GM18868 (cell line): Measurements from ENCODE around the gene TFG.
A peak's percentile ranks its signal among the peaks of the same experiment; 100 is the strongest.

Experiments used
- ATAC-seq: cut with Tn5 transposase; IDR thresholded peaks from one replicate; pipeline ENCODE4 v1.9.1; 2021; ENCODE audit warnings: mild to moderate bottlenecking, moderate library complexity; ENCODE audit not compliant: unreplicated experiment

Gene TFG

DNA sequence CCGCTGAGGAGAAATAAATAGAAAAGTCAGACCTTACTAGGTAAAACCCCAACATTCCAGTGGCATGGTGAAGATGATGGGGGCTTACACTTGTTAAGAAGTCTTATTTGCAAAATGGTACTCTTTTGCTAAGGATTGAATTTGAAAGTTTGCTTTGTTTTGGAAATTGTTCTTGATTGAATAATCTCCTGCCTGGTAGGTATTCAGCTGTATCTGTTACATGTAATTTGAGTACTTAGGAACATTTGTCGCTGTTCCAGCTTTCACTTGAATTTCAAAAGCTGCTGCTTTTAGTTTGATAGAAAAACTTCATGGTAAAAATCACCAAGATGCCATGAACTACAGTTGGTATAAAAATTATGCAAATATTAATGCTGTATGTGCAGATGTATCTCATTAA, 44.6 kb downstream of the TFG start:
- ATAC-seq = no peak

DNA sequence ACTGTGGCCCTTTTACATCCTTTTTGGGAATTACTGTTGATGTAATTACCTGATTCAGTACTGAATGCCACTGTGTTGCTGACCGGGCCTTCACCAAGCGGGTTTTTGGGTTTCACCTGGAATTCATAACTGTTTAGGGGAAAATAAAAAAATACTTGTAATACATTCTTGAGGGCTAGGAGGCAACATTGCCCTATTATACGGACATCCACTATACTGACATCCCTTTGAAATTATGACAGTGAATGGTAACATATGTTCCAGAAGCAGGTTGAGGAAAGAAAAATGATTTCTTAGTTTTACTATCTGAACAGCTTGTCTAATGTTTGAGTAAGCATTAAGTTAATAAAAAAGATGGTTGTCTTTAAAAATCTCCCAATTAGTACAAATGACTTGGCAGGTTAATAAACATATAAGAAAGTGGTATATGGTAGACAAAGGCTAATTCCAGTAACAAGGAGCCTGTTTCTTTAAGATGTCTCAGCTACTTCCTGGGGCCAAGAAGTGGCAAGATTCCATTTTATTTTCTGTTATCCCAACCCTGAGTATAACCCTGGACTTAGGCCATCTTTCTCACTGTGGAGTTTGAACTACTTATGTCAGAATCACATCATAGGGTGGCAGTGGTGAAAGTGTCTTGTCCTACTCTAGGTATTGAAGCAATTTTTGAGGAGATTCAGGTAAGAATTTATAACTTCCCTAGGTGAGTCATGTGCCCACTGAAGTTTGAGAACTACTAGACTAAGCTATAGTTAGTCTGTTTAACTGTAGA, 45.5 kb downstream of the TFG start:
- no peak for ATAC-seq

DNA sequence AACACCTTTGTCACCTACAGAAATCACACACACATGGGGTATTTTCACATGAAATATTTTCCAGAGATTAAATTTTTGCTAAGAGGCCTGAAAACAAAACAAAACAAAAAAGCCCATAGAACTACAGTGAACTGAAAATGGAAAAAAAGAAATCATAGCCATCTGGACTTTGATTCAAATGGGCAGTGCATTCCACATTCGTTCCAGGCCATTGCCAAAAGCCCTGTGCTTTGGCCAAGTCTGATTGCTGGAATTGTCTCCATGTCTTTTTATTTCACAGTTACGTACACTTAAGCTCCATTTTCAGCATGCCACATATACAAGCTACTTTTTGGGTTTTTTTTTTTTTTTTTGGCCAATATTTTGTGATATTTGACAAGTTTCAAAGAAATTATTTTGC, 47.1 kb downstream of the TFG start:
- ATAC-seq = no peak

DNA sequence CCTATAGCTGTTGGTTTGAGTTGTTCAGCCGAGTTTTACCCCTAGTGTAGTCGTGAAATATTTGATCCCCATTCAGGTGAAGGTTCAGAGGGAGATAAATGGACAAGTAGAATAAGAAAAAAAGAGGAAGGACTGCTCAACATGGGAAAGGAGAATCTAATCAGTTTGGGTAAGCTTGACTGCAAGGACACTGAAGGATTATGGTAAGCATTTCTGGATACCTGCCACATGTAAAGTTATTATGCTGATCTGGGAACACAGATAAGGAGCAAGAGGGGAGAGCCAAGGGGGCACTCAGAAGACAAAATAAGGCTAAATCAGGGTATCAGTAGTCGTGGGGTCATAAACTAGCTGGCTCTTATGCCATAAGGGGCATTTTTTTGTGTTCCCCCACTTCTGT, 49.9 kb downstream of the TFG start:
- no peak for ATAC-seq

DNA sequence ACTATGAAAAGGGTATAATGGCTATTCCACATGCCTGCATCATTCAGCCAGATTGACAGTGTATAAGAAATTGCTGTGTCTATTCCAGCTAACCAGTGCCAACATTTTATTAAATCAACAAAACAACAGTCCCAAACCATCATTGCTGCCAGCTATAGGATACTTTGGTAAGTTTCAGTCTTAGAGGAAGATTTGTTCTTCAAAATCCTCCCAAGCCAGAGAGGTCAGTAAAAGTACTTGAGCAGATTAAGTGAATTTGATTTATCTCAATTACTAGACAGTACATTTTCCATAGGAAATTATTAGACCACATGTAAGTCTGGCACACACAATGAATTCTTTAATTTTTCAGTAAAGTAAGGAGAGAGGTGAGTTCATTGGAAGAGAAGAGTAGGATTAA, 50.7 kb downstream of the TFG start:
- no peak for ATAC-seq

DNA sequence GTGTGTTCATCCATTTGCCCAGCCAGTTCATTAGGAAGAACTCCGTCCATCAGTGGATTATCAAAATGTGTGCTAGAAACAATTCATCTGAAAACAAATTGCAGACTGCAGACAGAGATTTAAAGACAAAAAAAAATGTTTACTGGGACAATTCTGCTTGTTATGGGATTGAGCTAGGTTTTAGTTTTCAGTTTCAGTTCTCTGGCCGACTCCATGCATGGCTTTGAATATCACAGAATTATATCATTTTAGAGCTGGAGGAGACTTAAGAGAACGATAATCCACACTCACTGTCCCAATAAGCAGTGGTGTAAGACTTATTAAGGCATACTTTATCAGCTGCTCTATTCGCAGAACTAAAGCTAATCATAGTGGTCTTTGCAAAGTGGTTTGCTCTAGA, 51.1 kb downstream of the TFG start:
- ATAC-seq = no peak

DNA sequence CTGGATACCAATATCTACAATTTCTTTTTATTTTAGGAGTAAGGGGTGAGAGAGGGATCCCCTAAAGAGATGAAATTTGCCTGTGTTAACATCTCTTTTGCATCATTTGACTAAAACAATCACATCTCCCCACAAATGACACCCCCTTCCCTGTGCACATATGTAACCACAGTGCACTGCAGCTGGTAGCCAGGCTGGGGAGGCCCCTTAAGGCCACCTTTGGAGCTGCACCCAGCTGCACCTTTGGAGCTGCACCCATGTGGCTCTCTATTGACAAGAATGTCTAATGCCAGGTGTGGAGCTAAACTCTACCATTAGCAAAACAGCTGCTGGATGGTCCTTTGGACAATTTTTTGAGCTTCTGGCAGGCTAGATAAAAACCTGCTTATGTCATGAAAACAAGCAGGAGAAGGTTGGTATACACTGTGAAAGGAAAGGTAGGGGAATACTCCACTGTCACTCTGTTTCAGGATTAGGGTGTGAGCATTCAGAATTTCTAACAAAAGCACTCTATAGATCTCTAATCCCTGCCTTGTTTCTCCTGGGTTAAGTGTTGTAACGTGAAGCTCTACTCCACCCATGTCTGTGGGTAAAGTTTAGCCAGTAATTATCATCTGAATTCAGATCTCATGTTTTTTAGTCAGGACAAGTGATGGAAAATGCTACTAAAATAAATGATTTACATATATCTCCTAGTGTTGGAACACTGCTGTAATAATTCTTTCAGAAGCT, 52.1 kb downstream of the TFG start:
- peak; percentile 86 for ATAC-seq

DNA sequence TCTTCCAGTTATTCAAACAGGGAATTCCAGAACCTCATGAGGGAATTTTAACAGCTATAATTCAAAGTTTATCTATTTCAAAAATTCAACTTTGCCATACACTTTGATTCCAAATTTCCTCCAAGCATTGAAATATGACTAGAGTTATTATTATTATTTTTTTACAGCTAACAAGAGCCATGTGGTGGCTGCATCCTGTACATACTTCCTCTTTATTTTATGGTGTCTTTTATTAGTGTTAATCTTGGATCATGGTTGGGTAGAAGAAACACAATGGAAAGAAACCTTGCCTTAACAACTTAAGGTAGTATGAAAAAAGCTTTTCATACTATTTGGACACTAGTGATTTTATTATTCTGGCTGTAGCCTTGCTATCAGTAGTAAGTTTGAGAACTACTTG, 52.7 kb downstream of the TFG start:
- no peak for ATAC-seq

DNA sequence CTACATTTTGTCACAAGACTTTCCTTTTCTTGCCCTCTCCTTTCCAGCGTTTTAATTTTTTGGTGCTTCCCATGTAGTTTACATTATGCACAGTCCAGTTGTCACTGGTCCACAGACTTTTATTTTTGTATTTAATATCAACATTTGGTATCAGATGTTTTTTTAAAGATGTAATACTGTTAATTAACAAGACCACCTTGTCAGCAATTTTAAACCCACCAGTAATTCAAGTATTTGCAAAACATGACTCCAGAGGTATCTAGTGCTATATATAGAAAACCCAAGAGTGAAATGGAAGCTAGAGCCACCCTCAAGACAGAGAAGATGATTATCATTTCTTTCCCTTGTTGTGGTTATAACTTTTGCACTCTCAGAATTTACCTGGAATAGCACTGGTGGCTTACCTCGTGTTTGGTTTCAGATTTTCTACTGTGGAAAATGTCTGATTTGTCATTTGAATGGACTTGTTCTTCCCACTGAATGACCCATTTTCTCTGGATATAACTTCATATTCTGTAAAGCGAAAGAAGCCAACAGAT, 56.2 kb downstream of the TFG start:
- no peak for ATAC-seq

DNA sequence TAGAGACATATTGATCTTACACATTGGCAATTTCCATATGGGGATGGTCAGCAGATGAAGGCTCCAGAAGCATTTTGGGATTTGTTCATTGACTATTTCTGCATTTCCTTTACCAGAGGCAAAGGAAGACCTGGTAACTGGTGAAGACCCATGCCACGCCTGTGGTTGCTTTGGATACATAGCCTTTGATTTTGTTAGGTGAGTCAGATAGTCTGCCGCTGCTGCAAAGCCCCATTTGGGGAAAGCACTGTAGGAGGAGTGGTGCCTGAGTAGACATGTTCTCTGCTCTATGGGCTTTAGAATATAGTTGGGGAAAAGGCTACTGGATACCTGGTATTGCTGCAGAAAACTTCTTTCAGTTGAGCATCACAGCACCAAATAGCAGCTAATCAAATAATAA, 56.8 kb downstream of the TFG start:
- no peak for ATAC-seq

DNA sequence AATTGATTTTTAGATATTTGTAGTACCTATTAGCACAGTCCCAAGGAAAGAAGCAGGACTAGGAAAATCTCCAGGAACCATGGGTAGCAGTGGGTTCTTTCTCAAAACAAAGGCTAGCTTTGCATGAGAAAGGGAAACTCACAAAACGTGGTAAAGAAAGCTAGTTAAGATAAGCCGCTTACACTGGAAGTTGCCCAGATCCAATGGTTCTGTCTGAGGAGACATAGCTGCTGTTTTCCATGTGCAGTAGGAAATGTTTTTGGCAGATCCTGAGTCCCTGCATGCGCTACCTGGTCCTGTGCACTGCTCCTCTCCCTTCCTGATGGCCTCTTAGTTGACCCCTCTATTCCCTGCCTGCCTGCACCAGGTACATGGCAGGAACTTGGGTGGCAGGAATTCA, 60.4 kb downstream of the TFG start:
- no peak for ATAC-seq

DNA sequence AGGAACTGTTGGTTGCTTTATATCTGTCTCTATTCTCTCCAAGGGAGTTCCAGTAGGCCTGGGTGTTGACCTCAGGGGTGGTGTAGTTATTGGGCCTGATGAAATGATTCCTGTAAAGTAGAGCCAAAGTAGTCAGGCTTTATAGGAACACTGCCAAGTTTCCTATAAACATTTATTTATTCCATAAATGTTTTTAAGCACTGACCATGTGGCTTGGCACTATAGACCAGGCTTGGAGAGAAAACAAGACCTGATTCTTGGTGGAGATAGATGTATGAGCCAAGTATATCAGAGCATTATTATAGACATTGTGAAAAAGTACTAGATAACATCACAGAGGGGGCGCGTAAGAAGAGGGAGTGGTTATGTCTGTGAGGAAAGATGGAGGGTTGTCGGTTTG, 65.9 kb downstream of the TFG start:
- ATAC-seq = no peak

DNA sequence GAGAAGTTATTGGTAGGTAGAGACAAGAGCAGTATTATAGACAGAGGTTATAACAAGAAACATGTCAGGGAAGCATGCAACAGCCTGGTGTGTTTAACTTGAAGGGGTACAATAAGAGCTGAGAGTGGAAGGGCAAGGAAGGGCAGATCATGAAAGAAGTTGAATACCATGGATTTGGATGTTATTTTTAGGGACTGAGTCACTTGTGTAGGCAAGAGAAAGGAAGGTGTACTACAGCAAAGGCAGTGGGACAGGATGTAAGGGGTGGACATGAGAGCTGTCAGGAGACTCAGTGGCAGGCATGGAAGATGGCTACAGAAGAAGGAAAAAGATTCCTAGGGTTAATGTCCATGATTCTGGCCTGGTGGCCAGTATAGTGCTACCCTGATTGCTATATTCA, 66.4 kb downstream of the TFG start:
- ATAC-seq = no peak

DNA sequence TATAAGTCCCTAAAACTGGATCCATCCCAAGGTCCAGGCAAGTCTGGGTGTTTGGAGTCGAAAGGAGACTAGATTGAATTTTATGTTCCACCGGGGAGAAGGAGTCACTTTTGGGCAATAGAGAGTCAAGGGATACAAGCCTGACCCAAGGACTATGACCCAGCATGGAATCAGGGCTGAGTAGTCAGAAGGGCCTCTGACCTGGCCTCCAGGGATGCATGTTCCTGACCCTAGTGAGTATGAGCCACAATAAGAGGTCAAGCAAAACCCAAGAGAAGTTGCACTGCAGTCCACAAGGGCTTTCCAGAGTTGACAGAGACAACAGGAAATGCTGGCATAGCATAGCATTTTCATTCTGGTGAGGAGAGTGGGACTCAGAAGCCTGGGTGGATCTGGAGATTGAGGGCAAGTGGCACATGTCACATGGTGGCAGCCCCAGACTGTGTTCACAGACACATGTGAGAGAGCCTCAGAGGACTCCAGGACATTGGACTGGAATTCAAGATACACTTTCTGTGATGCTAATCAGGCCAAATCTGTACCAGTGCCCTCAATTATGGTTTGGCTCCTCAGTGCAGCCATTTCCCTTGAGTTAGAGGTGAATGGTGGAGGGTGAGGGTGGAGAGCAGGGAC, 66.9 kb downstream of the TFG start:
- no peak for ATAC-seq

DNA sequence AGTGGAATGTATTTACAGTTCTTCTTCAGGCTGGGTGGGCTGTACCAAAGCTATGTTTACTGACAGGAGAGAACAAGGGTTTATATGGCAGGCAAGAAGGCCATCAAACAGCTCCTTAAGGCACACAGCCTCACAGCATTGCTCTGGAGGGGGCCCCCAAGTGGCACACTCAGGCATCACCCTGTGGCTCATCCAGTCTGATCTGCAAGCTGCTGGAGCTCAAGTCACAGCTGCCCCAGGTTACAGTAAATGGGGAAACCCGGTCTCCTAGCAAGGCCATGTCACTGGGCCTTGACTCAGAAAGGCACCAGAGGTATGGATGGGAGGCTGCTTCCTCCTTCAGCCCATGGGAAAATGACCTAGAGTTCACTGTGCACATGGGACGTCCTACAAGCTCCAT, 67.5 kb downstream of the TFG start:
- ATAC-seq = no peak

DNA sequence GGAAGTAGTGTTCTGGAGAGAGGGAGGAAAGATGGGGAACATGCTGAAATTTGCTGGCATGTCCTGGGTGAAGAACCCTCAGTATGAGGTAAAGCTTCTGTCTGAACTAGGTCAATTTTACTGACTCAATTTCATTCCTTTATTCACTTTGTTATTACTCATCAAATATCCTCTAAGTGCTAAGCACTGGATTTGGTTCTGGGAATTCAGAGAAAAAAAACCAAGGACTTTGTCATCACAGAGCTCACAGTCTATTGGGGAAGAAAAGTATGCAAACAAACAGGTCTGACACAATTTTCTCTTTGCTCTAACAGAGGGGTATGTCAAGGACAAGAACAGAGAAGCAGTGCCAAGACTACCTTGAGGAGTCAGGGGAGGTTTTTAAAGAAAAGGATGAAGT, 68.0 kb downstream of the TFG start:
- no peak for ATAC-seq

DNA sequence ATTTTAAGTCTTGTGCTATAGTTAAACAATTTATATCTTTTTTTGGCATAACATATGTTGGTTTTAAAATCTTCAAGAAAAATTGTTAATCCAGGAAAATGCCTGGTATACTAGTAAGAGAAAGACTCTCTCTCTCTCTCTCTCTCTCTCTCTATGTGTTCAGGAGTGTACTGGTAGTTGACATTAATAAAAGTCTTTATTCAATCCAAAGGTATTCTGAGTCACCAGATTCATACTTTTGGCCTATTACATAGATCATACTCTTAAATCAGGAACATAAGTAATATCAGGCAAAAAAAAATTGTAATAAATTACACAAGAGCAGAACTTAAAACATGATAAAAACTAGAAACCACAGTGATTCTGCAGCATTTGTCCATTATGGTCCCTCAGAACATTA, 70.2 kb downstream of the TFG start:
- ATAC-seq = no peak

DNA sequence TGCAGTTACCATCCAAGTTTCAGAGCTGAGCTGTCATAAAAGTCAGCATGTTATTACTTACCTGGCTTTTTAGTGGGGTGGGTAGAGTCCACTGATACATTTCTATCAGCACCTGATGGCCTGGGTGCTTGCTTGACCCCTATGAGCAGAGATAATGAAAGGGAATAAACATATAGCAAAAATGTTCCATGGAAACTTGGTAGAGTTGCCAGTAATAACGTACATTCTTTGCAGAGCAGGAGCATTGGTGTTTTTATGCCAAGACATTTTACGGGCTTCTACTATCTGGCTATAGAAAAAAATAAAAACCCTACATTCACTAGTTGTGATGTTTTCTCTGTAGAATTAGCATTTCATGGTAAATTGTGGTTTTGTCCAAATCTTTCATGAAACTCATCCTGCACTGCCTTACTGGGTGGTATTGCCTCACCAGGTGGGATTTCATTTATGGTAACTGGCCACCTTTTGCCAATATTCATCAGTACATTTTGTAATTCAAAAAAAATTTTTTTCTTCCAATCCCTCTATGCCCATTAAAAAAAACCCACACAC, 70.9 kb downstream of the TFG start:
- ATAC-seq = no peak

DNA sequence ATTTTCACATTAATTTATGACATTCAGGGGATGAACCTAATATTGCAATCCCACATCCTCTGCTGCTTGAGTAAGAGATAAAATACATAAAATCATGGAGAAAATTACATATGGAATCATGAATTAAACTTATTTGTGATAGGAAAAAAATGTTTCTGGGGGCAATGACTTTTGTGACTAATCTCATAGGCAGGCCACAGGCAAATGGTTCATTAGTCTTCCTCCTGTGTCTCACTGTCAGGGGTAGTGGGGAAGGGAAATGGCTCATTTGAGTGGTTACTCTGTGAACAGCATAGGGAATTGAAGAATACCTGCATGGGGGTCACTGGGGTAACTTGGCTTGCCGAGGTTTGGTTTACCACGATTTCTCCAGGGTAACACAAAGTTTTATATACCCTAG, 72.0 kb downstream of the TFG start:
- no peak for ATAC-seq

DNA sequence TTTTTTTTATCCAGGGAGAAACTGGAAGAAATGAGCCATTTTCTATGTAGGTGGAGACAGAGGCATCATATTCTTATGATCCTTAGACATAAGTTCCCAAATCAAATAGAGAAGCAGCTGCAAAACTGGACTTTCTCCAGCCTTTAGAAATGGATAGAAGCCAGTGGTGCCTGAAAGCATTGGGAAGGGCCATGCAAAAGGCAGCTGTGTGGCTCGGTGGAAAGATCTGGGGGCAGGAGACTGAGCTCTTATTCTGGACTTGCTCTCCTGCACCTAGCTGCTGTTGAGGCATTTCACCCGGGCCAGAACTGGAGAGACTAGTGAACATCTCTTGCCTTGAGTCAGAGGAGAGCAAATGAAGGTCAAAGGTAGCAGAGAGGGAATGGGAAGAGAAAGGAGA, 73.1 kb downstream of the TFG start:
- no peak for ATAC-seq

DNA sequence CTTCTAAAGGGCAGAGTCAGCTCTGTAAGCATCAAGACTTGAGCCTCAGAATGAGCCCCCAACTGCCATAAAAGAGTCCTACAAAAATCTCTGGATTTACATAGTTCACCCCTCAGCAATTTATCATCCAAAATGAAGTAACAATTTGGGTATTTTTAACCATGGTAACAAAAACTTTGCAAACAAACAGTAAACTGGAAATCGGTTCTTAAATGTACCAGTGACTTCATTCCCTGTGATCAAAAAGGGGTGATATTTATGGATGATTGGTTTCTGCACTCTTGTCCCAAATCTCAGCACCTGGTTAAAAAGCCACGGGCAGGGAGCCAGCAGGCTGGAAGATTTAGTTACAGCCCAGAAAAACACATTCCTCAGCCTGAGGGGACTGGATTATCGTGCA, 73.6 kb downstream of the TFG start:
- ATAC-seq = no peak

DNA sequence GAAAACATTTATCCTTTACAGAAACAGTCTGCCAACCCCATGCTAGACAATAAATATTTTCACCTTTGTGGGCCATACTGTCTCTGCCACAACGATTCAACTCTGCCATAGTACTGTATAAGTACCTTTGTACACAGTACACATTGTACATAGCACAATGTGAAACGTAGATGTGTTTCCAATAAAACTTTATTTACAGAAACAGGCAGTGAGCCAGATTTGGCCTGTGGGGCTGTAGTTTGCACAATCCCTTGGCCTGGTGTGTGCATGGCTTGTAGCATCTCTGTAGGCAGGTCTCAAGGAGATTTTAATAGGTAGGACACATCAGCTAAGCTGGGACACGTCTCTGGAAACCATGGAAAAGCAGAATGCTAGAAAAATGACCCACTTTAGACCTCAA, 74.3 kb downstream of the TFG start:
- ATAC-seq = no peak
